ENCODE measurements around the gene PRXL2C. TPM values are rescaled to one million over a fixed set of nuclear protein-coding genes. Genes with fewer than 3 reads are reported as not detected.
"Not testable (repeated sequence)": the region's sequence is repeated elsewhere in the genome, so short reads cannot be mapped to it uniquely, and the experiment has no call there.

PRXL2C gene
- 10 to 100 TPM in 1 of 6 experiments, 1 to 10 TPM in 5; 2.9 to 10.7 (median 5.6) TPM for total RNA-seq
- long read RNA-seq: 0 reads

- peak; percentile 10 for TF ChIP-seq POLR2A (IDR thresholded peaks at IDR 0.05)
- no peak for TF ChIP-seq CTCF (IDR thresholded peaks at IDR 0.05)
- Histone ChIP-seq H3K9me3 (no peaks in the 10 kb centered on the region), H3K27me3 (no peaks in the 10 kb centered on the region), H3K36me3 (peaks cover 0 to 7% (median 3%) of the 10 kb centered on the region in 4 donors), H3K4me1 (peaks cover 0 to 5% (median 2%) of the 10 kb centered on the region in 4 donors), H3K27ac (peak within 1 kb of the TSS; percentile 61 to 88 (median 87)), H3K4me3 (peak within 1 kb of the TSS; percentile 55 to 66 (median 63))
- WGBS (ENCODE audit: insufficient coverage, low coverage, low lambda C conversion rate, missing lambda C conversion rate): 8% methylated on average over 26 of the region's 57 CpGs
- DNase-seq (peak; percentile 86 to 89 (median 88)), ATAC-seq (peak; percentile 88 to 91 (median 88))
- intact Hi-C loops (cut with DNase I): no loop called here
These were observed at the start of gene PRXL2C for GRCh38 chr9:96655198-96655851. TSS of gene PRXL2C (minus strand) at chr9:96655317. CDS start at chr9:96655281, 36 bp downstream.

GRCh38 chr9:96700721-96701375, 45.7 kb upstream of the PRXL2C start:
- DNase-seq: not testable (repeated sequence)

DNA sequence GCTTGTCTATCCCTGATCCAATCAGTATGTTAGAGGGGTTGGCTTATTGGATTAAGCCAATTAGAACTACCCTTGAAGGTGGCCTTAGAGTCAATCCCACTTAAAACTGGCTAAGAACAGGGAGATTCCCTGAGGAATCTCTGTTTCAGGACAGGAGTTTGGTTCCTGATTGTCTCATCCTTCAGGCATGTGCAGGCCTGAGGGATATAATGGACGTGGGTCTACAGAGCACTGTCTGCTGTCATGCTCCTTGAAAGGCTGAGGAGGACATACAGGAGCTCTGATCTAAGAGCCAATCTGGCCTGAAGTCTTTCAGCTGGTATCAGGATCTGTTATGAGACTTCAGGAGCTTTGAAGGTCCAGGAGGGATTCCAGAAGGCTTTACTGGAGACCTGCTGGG, 36.2 kb upstream of the PRXL2C start:
- Histone ChIP-seq H3K4me3 (no peak overlapping the region), H3K27me3 (no peaks in the 10 kb centered on the region), H3K9me3 (no peaks in the 10 kb centered on the region), H3K4me1 (no peaks in the 10 kb centered on the region), H3K36me3 (no peaks in the 10 kb centered on the region), H3K27ac (no peak overlapping the region)
- no CpG with 5 or more reads among the region's 1 CpG for WGBS (ENCODE audit: insufficient coverage, low coverage, low lambda C conversion rate, missing lambda C conversion rate)
- TF ChIP-seq POLR2A (IDR thresholded peaks at IDR 0.05) (no peak), CTCF (IDR thresholded peaks at IDR 0.05) (no peak)
- DNase-seq (no peak), ATAC-seq (no peak)
- intact Hi-C loops (cut with DNase I): no loop called here

More at GRCh38 chr9:96700721-96701375, 45.7 kb upstream of the PRXL2C start:
- 75% methylated on average over 6 of the region's 30 CpGs for WGBS (ENCODE audit: insufficient coverage, low coverage, low lambda C conversion rate, missing lambda C conversion rate)
- H3K27ac ChIP-seq; H3K4me3 ChIP-seq; H3K27me3 ChIP-seq; intact Hi-C loops (cut with DNase I); H3K9me3 ChIP-seq; ATAC-seq; H3K4me1 ChIP-seq; H3K36me3 ChIP-seq: not testable (repeated sequence)

DNA sequence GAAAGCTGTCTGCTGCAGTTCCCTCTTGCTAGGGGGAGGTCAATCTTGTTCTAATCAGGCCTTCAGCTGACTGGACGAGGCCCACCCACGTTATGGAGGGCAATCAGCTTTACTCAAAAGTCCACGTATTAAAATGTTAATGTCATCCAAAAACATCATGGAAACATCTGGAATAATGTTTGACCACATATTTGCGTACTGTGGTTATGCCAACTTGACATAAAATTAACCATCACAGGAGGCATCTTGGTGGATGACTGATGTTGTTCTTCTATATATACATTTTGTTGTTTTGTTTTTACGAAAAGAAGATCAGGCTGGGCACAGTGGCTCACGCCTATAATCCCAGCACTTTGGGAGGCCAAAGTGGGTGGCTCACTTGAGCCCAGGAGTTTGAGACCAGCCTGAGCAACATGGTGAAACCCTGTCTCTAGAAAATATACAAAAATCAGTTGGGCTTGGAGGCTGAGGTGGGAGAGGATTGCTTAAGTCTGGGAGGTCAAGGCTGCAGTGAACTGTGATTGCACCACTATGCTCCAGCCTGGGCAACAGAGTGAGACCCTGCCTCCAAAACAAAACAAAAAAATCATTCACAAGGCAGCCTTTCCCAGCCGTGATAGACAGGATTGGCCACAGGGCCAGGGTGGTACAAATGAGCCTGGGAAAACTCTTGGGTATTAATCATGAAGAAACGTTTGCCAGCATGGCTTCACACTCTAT, 33.8 kb upstream of the PRXL2C start:
- 61% methylated on average over 8 of the region's 8 CpGs for WGBS (ENCODE audit: insufficient coverage, low coverage, low lambda C conversion rate, missing lambda C conversion rate)
- no peak overlapping the region for H3K27ac ChIP-seq
- no peaks in the 10 kb centered on the region for H3K27me3 ChIP-seq
- intact Hi-C loops (cut with DNase I): no loop called here
- DNase-seq (no peak), ATAC-seq (no peak)
- H3K36me3 ChIP-seq: no peaks in the 10 kb centered on the region
- TF ChIP-seq CTCF (IDR thresholded peaks at IDR 0.05) (no peak), POLR2A (IDR thresholded peaks at IDR 0.05) (no peak)
- no peaks in the 10 kb centered on the region for H3K4me1 ChIP-seq
- H3K4me3 ChIP-seq: no peak overlapping the region
- no peaks in the 10 kb centered on the region for H3K9me3 ChIP-seq

GRCh38 chr9:96688187-96688586, 33.1 kb upstream of the PRXL2C start:
- no peak for ATAC-seq

More at GRCh38 chr9:96688187-96688586, 33.1 kb upstream of the PRXL2C start:
- DNase-seq: no peak
- 69% methylated on average over 4 of the region's 5 CpGs for WGBS (ENCODE audit: insufficient coverage, low coverage, low lambda C conversion rate, missing lambda C conversion rate)
- Histone ChIP-seq H3K36me3 (no peaks in the 10 kb centered on the region), H3K4me3 (no peak overlapping the region), H3K9me3 (no peaks in the 10 kb centered on the region), H3K4me1 (no peaks in the 10 kb centered on the region), H3K27ac (no peak overlapping the region), H3K27me3 (no peaks in the 10 kb centered on the region)
- intact Hi-C loops (cut with DNase I): no loop called here
- TF ChIP-seq POLR2A (IDR thresholded peaks at IDR 0.05): no peak

Measured in right lobe of liver (tissue), 6 donors.